ENCODE results near the gene KIAA1671.
"Not testable (repeated sequence)": the region's sequence is repeated elsewhere in the genome, so short reads cannot be mapped to it uniquely, and the experiment has no call there.

Gene KIAA1671

GRCh38 chr22:25207553-25208157 is 255.1 kb downstream of the KIAA1671 start:
- no peak for DNase-seq

- no peak for DNase-seq
Observed at GRCh38 chr22:25208328-25208727, 255.8 kb downstream of the KIAA1671 start.

GRCh38 chr22:25208743-25209505 is 256.4 kb downstream of the KIAA1671 start:
- no peak for DNase-seq

DNA sequence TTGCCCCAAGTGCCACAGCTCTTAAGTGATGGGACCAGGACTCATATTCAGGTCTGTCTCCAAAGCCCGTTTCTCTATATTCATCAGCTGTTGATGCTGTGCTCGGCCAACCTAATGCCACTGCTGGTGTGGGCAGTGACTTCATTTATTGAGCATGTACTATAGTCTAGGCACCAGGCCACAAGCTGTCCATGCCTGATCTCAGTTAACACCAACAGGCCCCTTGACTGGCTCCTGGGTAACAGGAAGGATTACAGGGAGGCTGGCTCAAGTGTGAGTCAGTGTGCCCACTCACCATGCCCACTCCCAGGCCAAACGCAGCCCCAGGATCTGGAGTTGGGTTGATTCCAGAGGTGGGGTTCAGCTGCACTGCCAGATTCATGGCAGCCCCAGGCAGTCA is 258.3 kb downstream of the KIAA1671 start:
- no peak for DNase-seq

DNA sequence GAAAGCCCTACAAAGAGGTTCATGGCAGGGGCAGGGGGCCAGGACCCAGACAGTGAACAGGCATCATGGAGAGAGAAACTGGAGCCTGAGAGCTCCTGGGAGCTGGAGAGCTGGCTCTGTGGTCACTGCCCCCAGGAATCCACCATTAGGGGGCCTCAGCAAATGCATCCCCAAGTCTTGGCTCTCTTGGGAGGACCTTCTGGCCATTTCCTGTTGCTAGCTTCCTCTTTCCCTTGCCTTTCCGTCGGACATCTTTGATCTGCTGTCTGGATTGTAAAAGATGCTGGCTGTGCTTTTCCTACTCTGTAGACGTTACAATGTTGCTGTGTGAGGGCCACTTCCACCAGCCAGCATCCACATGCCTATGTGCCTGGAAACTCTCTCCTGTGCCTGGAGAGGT is 259.8 kb downstream of the KIAA1671 start:
- DNase-seq = no peak

DNA sequence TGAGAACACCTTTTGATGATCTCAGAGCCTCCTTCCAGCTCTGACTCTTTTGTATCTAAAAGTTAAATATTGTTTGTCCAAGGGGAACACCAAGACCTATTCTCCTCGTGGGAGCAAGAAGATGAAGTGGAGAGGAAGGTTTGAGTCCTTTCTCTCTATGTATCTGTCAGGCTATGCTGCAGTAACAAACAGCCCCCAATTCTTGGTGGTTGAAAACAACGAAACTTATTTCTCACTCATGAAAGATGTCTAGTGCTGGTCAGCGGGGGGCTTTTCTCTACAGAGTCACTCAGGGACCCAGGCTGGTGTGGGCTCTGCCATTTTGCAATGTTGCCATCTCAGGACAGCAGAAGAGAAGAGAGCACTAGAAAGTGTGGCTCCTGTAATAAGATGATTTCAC is 260.7 kb downstream of the KIAA1671 start:
- no peak for DNase-seq

DNA sequence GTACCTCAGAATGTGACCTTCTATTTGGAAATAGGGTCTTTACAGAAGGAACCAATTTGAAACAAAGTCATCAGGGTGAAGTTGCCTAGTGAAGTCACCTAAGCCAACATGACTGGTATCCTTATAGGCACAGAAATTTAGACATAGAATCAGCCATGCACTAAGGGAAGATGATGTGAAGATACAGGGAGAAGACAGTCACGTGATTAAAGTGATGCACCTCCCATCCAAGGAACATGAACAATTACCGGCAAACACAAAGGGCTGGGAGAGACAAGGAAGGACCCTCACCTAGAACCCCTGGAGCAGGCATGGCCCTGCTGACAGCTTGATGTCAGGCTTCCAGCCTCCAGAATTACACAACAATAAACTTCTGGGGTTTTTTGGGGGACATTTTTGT is 263.7 kb downstream of the KIAA1671 start:
- no peak for DNase-seq

- DNase-seq = no peak
Observed at GRCh38 chr22:25219211-25219689, 266.7 kb downstream of the KIAA1671 start, which contains the start of gene CRYBB2. Gene CRYBB2, plus strand, starts transcription at chr22:25219639. Its CDS starts 1,791 bp downstream, at chr22:25221430.

GRCh38 chr22:25219948-25220442 is 267.5 kb downstream of the KIAA1671 start:
- no peak for DNase-seq

DNA sequence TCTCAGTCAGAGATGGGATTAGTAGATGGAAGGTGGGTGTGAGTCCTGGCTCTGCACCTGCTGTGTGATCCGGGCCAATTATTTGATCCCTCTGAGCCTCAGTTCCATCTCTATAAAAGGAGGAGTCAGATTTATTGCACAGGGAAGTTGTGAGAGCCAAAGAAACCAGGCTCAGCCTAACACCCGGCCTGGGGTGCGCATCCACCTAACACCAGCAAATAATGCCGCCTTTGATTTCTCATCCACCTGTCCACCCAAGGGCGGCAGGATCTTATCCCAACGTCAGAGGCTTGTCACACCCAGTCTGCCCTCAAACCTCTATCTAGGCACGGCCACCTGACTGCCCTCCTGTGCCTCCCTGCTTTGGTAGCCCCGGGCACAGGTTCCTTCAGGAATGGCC is 269.3 kb downstream of the KIAA1671 start:
- DNase-seq = no peak

DNA sequence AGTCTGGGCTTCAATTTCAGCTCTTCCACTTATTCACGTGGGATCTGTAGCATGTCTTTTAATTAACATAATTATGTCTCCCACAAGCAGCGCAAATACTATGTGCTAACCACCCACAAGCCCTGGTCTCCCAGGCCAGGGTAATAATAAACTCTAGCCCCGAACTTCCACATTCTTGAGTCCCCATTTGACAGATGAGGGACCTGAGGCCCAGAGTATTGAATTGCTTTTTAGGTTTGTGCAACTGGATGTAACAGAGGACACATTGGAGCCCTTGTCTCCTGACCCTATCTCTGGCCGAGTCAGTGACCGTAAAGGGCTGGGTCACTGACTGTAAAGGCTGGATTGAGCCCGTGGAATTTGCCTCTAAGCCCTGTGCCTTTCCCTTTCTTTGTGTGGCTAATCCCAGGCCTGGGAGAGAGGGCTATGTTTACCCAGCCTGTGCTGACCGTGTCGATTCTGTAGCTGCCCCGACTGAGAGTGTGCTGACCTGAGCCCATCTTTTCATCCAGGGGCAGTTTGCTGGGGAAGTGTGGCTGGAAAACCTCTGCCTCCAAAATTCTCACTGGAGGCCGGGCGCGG is 270.8 kb downstream of the KIAA1671 start:
- DNase-seq = no peak

DNA sequence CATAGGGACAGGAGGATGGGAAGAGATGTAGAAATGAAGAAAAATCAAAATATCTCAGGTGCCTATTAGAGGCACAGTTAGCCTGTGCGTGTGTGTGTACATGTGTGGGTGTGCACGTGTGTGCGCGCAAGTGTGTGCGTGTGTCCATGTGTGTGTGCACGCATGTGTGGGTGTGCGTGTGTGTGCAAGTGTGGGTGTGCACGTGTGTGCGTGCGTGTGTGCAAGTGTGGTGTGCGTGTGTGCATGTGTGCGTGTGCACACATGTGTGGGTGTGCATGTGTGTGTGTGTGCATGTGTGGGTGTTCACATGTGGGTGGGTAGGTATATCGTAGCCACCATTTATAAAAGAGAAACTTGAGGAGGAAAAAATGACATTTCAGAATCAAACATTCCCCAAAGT is 276.3 kb downstream of the KIAA1671 start:
- no peak for DNase-seq

GRCh38 chr22:25230760-25231159 is 278.2 kb downstream of the KIAA1671 start:
- not testable (repeated sequence) for DNase-seq

GRCh38 chr22:25232301-25232700 is 279.8 kb downstream of the KIAA1671 start:
- no peak for DNase-seq

DNA sequence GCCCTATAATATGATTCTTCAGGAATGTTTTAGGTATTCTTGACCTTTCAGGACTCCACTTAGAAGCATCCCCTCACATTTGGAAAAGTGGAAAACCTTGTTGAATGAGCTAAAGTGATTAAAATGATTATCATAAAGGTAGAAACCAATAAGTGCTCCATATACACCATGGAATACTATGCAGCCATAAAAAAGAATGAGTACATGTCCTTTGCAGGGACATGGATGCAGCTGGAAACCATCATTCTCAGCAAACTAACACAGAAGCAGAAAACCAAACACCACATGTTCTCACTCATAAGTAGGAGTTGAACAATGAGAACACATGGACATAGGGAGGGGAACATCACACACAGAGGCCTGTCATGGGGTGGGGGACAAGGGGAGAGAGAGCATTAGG is 281.2 kb downstream of the KIAA1671 start:
- DNase-seq = not testable (repeated sequence)

GRCh38 chr22:25235547-25236290 is 283.2 kb downstream of the KIAA1671 start:
- peak in 1 of 2 experiments; percentile 31 for DNase-seq

GRCh38 chr22:25236417-25236816 is 283.9 kb downstream of the KIAA1671 start:
- no peak for DNase-seq

GRCh38 chr22:25237503-25237902 is 285.0 kb downstream of the KIAA1671 start:
- DNase-seq = no peak

- DNase-seq = not testable (repeated sequence)
Observed at GRCh38 chr22:25238058-25238457, 285.5 kb downstream of the KIAA1671 start.

All from NCI-H187 (cell line).